ENCODE measurements around the gene SLC38A6. TPM values are rescaled to one million over a fixed set of nuclear protein-coding genes. Genes with fewer than 3 reads are reported as not detected.
"Not testable (repeated sequence)": the region's sequence is repeated elsewhere in the genome, so short reads cannot be mapped to it uniquely, and the experiment has no call there.

Gene SLC38A6
- total RNA-seq, 2 experiments from 2014 or later = 15.8 to 16.8 TPM

GRCh38 chr14:61091657-61092273 is 110.7 kb downstream of the SLC38A6 start:
- H3K79me2 ChIP-seq (ENCODE audit: insufficient read depth, low read depth, low read length) = no peaks in the 10 kb centered on the region
- no peak overlapping the region for H3K4me2 ChIP-seq (ENCODE audit: low read length)
- H3K4me1 ChIP-seq (ENCODE audit: insufficient read depth, low read length, poor library complexity, severe bottlenecking) = peaks cover 10% of the 10 kb centered on the region
- H3K4me3 ChIP-seq (ENCODE audit: low read depth, low read length, poor library complexity, severe bottlenecking) = no peak overlapping the region
- H4K20me1 ChIP-seq (ENCODE audit: insufficient read depth, low read length) = no peaks in the 10 kb centered on the region
- DNase-seq (ENCODE audit: low spot score) = no peak
- no peak overlapping the region for H2AFZ ChIP-seq (ENCODE audit: low read length)
- POLR2A ChIA-PET = no interaction called here
- no peak overlapping the region for H3K27ac ChIP-seq (ENCODE audit: low read depth, low read length, poor library complexity, severe bottlenecking)
- H3K9me2 ChIP-seq (ENCODE audit: insufficient read depth, low read length) = no peaks in the 10 kb centered on the region
- H3K9me3 ChIP-seq (ENCODE audit: low read length) = no peaks in the 10 kb centered on the region
- H3K36me3 ChIP-seq (ENCODE audit: insufficient read depth, low read length) = no peaks in the 10 kb centered on the region
- TF ChIP-seq EZH2phosphoT487 (IDR thresholded peaks at IDR 0.05; ENCODE audit: borderline replicate concordance, low read depth, low read length) (no peak), CTCF (conservative IDR thresholded peaks at IDR 0.05; ENCODE audit: low read length) (no peak)
- intact Hi-C loops (cut with micrococcal nuclease; ENCODE audit: unreplicated experiment) = no loop called here
- no TSS peak for BruUV-seq (replicated peaks)
- CTCF ChIA-PET (ENCODE audit: unreplicated experiment) = no interaction called here

- intact Hi-C loops (cut with micrococcal nuclease; ENCODE audit: unreplicated experiment); BruUV-seq (replicated peaks); H3K36me3 ChIP-seq (ENCODE audit: insufficient read depth, low read length); H3K9me3 ChIP-seq (ENCODE audit: low read length); H4K20me1 ChIP-seq (ENCODE audit: insufficient read depth, low read length); H3K4me2 ChIP-seq (ENCODE audit: low read length); H3K9me2 ChIP-seq (ENCODE audit: insufficient read depth, low read length); H3K27ac ChIP-seq (ENCODE audit: low read depth, low read length, poor library complexity, severe bottlenecking); H3K4me3 ChIP-seq (ENCODE audit: low read depth, low read length, poor library complexity, severe bottlenecking); H2AFZ ChIP-seq (ENCODE audit: low read length); DNase-seq (ENCODE audit: low spot score); H3K79me2 ChIP-seq (ENCODE audit: insufficient read depth, low read depth, low read length): not testable (repeated sequence)
- POLR2A ChIA-PET = interaction anchor here (0.6 kb wide), 1 partner anchor 319 kb away, joined by 5 read pairs; no protein-coding TSS in a partner anchor
- peaks cover 22% of the 10 kb centered on the region for H3K4me1 ChIP-seq (ENCODE audit: insufficient read depth, low read length, poor library complexity, severe bottlenecking)
- CTCF ChIA-PET (ENCODE audit: unreplicated experiment) = interaction anchor here (0.6 kb wide), 1 partner anchor 31 kb away, joined by 3 read pairs; no protein-coding TSS in a partner anchor
Observed at GRCh38 chr14:61098096-61098495, 117.1 kb downstream of the SLC38A6 start.

DNA sequence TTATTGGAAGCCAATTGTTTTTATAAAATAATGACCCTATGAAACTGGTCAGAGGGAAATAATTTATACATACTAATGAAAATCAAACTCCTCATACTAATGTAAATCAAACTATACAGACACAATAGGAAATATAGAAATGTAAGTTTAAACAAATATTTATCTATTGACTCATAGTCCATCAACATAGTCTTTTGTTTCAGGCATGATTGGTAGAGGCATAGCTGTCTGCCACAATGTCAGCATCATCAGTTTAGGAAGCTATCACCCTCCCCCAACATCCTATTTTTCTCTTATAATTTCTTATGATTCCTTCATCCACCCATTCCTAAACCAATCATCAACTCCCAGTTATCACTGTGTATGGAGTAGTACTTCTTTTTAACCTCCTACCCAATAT is 117.7 kb downstream of the SLC38A6 start:
- Histone ChIP-seq H3K36me3 (ENCODE audit: insufficient read depth, low read length) (no peaks in the 10 kb centered on the region), H3K4me2 (ENCODE audit: low read length) (no peak overlapping the region), H4K20me1 (ENCODE audit: insufficient read depth, low read length) (no peaks in the 10 kb centered on the region), H3K4me3 (ENCODE audit: low read depth, low read length, poor library complexity, severe bottlenecking) (no peak overlapping the region), H3K27ac (ENCODE audit: low read depth, low read length, poor library complexity, severe bottlenecking) (no peak overlapping the region), H3K79me2 (ENCODE audit: insufficient read depth, low read depth, low read length) (no peaks in the 10 kb centered on the region), H3K9me3 (ENCODE audit: low read length) (0 out of 2 replicates have a peak, but pooled peaks cover 5% of the 10 kb centered on the region), H3K9me2 (ENCODE audit: insufficient read depth, low read length) (no peaks in the 10 kb centered on the region), H2AFZ (ENCODE audit: low read length) (no peak overlapping the region), H3K4me1 (ENCODE audit: insufficient read depth, low read length, poor library complexity, severe bottlenecking) (peaks cover 26% of the 10 kb centered on the region)
- ChIA-PET POLR2A (interaction anchor here (0.6 kb wide), 1 partner anchor 319 kb away, joined by 5 read pairs; no protein-coding TSS in a partner anchor), CTCF (ENCODE audit: unreplicated experiment) (no interaction called here)
- no peak for DNase-seq (ENCODE audit: low spot score)
- BruUV-seq (replicated peaks) = no TSS peak
- no peak for TF ChIP-seq CTCF (conservative IDR thresholded peaks at IDR 0.05; ENCODE audit: low read length)
- TF ChIP-seq EZH2phosphoT487 (IDR thresholded peaks at IDR 0.05; ENCODE audit: borderline replicate concordance, low read depth, low read length) = no peak
- intact Hi-C loops (cut with micrococcal nuclease; ENCODE audit: unreplicated experiment) = no loop called here
